Right atrium auricular region (tissue), 2 donors: ENCODE data around the gene ATXN7. TPM values are rescaled to one million over a fixed set of nuclear protein-coding genes. Genes with fewer than 3 reads are reported as not detected.
A peak's percentile ranks its signal among the peaks of the same experiment; 100 is the strongest.

Source experiments
- DNase-seq: peaks from one replicate; pipeline ENCODE4 v3.0.0-alpha.2; 2019; ENCODE audit warnings: low spot score
- H3K27ac ChIP-seq, 2 donors: fragments of 200-600 bp; sonication (generic); 1 replicate in 1 of 2; 2 replicates in 1 of 2; pipeline ENCODE4 v1.5.1; 2016 to 2019
- H3K27me3 ChIP-seq, 2 donors: fragments of 200-600 bp; sonication (generic); one replicate each; pipeline versions ENCODE4 v1.5.1 to v1.6.0; 2017 to 2019
- H3K36me3 ChIP-seq: fragments of 200-600 bp; sonication (generic); one replicate; pipeline ENCODE4 v1.5.1; 2016
- H3K4me1 ChIP-seq, 2 donors: fragments of 200-600 bp; sonication (generic); one replicate each; pipeline versions ENCODE4 v1.5.1 to v1.6.0; 2017 to 2019
- H3K4me3 ChIP-seq, 2 donors: fragments of 200-600 bp; sonication (generic); 1 replicate in 1 of 2; 2 replicates in 1 of 2; pipeline ENCODE4 v1.5.1; 2017 to 2019; ENCODE audit warnings: mild to moderate bottlenecking in 1 of 2, moderate library complexity in 1 of 2
- H3K9me3 ChIP-seq, 2 donors: fragments of 200-600 bp; sonication (generic); one replicate each; pipeline ENCODE4 v1.5.1; 2019
- total RNA-seq, 2 donors: library from RNA; depleted of rRNA; stranded (reverse); fragments of >200 nt; gene quantifications; one replicate each; pipeline ENCODE4 v1.1.0, GENCODE V29; 2016
- TF ChIP-seq, protein P1 (sequence below), 2 donors: fragments of 200-600 bp; sonication (generic); IDR thresholded peaks; one replicate each; pipeline ENCODE4 v1.5.1; 2019; ENCODE audit warnings: antibody characterized with exemption in 2 of 2

ATXN7 gene
- total RNA-seq, 2 donors from 2014 or later: 13.9 to 15.5 TPM

DNA sequence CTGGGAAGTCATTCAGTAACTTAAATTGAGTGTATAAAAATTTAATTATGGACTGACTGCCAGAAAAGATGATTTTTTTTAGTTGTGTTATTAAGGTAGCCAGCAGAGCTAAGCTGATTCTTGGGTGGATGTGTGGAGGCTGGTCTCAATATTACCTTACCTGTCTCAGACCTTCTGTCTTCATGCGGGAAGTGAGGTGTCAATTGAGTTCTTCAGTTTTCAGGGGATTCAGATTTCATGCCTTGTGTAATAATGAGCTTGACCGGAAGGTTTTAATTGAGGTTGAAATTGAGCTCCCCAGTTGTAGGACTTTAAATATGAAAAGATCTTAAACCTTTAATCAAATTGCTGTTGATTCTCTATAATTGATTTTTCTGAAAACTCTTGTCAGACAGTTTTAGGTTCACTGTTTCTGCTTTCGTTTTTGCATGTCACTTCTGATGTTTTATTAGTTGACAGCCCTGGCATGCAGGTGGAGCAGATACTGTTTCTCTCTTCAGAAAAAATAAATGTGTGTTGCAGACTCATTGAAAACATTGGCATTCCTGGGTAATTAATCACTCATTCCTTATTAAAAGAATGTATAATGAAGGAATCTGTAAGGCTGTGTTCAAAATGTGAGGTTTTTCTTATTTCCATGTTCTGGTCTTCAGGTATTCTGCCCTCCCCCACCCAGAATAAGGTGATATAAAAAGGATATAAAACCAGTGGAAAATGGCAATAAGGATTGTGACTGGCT lies 105.1 kb downstream of the ATXN7 start:
- TF ChIP-seq, protein P1, sequence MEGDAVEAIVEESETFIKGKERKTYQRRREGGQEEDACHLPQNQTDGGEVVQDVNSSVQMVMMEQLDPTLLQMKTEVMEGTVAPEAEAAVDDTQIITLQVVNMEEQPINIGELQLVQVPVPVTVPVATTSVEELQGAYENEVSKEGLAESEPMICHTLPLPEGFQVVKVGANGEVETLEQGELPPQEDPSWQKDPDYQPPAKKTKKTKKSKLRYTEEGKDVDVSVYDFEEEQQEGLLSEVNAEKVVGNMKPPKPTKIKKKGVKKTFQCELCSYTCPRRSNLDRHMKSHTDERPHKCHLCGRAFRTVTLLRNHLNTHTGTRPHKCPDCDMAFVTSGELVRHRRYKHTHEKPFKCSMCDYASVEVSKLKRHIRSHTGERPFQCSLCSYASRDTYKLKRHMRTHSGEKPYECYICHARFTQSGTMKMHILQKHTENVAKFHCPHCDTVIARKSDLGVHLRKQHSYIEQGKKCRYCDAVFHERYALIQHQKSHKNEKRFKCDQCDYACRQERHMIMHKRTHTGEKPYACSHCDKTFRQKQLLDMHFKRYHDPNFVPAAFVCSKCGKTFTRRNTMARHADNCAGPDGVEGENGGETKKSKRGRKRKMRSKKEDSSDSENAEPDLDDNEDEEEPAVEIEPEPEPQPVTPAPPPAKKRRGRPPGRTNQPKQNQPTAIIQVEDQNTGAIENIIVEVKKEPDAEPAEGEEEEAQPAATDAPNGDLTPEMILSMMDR (IDR thresholded peaks at IDR 0.05): no peak
- H3K27me3 ChIP-seq: no peaks in the 10 kb centered on the region
- H3K27ac ChIP-seq: peak overlapping the region; percentile 18 to 49
- H3K9me3 ChIP-seq: no peaks in the 10 kb centered on the region
- H3K4me1 ChIP-seq: peaks cover 0 to 54% of the 10 kb centered on the region in 2 donors
- no peak overlapping the region for H3K4me3 ChIP-seq
- no peak for DNase-seq
- no peaks in the 10 kb centered on the region for H3K36me3 ChIP-seq

DNA sequence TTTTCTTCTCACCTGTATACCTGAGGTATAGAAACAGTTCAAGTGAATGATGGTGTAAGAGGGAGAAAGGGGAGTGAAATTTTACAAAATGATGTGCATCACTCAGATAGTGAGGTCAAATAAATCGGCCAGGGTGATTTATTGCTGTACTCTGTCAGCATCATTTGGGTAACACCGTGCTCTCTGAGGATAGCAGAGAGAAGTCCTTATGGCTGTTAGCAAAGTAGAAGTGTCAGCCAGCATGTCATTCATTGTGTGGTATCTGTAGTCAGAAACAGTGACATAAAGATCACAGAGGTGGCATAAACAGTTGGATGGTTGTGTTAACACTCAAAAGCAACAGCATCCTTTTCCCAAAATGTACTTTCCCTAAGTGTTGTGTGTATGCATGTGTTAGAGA lies 106.2 kb downstream of the ATXN7 start:
- TF ChIP-seq, protein P1 (IDR thresholded peaks at IDR 0.05): no peak
- no peak overlapping the region for H3K4me3 ChIP-seq

DNA sequence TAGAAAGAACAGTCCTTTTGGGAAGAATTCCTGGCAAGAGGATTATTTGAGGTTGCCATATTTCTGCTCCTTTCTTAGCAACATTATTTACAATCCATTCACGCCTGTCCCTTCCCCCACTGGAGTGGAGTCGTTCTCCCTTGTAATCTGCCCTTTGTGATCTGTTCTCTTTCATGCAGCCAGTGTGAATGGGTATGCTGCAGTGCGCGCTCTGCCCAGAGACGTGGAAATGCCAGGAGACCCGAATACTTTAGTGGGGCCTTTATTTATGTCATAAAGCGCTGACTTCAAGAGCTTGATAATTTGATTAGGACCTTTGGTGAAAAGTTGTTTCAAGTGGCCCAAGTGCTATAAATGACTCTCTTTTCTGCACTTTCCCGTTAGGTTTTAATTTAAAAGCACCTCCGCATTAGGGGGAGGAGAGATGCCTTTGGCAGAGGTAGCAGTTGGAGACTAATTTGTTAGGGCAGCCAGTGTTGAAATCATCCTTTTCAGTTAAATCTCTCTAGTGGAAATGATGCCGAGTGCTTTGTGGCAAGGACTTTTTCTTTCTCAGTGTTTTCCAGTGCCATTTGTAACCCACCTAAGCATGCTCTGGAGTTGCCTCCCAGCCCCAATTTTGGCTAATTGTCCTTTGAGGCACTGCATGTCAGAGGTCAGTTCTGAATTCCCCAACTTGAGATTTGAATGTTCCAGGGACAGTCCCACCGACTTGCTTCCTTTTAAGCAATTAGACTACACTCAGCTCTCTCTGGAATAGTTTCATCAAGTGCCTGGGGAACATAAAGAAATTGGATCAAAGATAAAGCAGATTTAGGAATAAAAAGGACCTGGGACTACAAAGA lies 107.2 kb downstream of the ATXN7 start:
- Histone ChIP-seq H3K36me3 (no peaks in the 10 kb centered on the region), H3K9me3 (no peaks in the 10 kb centered on the region), H3K4me3 (no peak overlapping the region), H3K4me1 (peaks cover 0 to 57% of the 10 kb centered on the region in 2 donors), H3K27ac (peak overlapping the region in 1 of 2 donors; percentile 56), H3K27me3 (no peaks in the 10 kb centered on the region)
- TF ChIP-seq, protein P1 (IDR thresholded peaks at IDR 0.05): no peak
- no peak for DNase-seq

More for the DNA sequence above, 106.2 kb downstream of the ATXN7 start:
- no peak for DNase-seq
- H3K9me3 ChIP-seq: no peaks in the 10 kb centered on the region
- no peak overlapping the region for H3K27ac ChIP-seq
- H3K36me3 ChIP-seq: no peaks in the 10 kb centered on the region
- H3K4me1 ChIP-seq: peaks cover 0 to 49% of the 10 kb centered on the region in 2 donors
- no peaks in the 10 kb centered on the region for H3K27me3 ChIP-seq

DNA sequence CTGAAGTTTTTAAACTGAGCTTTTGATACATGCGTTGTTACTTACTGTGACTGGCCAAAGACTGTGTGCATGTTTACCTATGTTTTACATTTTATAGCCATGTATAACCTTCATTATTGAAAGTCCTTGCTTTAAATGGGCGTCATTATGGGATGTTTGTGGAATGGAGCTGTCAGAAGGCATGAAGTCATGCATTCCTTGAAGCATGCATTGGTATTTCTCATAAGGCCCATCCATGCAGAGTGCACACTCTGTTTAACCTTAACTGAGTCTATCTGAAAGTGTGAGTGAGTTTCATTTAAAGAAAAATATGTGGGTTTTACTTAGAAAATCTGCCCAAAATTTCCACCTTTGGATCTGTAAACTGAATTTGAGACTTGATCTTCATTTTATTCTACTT lies 108.5 kb downstream of the ATXN7 start:
- H3K27me3 ChIP-seq: no peaks in the 10 kb centered on the region
- H3K9me3 ChIP-seq: no peaks in the 10 kb centered on the region
- H3K36me3 ChIP-seq: no peaks in the 10 kb centered on the region
- peaks cover 0 to 70% of the 10 kb centered on the region in 2 donors for H3K4me1 ChIP-seq
- H3K27ac ChIP-seq: no peak overlapping the region
- DNase-seq: no peak
- H3K4me3 ChIP-seq: no peak overlapping the region
- TF ChIP-seq, protein P1 (IDR thresholded peaks at IDR 0.05): no peak

DNA sequence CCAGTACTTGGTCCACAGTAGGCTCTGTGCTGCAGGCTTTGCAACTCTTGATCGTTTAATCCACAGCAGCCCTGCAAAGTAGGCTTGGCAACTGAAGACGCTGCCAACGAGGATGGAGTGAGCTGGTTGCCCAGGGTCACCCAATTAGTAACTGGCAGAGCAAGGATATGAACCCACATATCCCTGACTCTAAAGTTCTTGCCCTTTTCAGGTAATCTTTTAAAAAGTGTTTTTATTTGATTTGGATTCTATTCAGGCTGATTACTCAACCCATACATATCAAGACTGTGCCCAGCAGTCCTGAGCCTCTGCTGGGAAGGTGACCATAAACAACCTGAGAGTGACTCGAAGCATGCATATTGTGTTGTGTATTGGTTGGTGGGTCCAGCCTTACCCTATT lies 109.3 kb downstream of the ATXN7 start:
- TF ChIP-seq, protein P1 (IDR thresholded peaks at IDR 0.05): no peak
- peaks cover 0 to 70% of the 10 kb centered on the region in 2 donors for H3K4me1 ChIP-seq
- no peak overlapping the region for H3K4me3 ChIP-seq
- H3K9me3 ChIP-seq: no peaks in the 10 kb centered on the region
- H3K36me3 ChIP-seq: no peaks in the 10 kb centered on the region
- no peak overlapping the region for H3K27ac ChIP-seq
- H3K27me3 ChIP-seq: no peaks in the 10 kb centered on the region
- no peak for DNase-seq
